GM19467 (cell line): ENCODE data around the gene LPP.

ENCODE experiments used
- ATAC-seq: cut with Tn5 transposase; IDR thresholded peaks from one replicate; pipeline ENCODE4 v1.9.1; 2021; ENCODE audit warnings: mild to moderate bottlenecking, moderate library complexity; ENCODE audit not compliant: unreplicated experiment

LPP gene

DNA sequence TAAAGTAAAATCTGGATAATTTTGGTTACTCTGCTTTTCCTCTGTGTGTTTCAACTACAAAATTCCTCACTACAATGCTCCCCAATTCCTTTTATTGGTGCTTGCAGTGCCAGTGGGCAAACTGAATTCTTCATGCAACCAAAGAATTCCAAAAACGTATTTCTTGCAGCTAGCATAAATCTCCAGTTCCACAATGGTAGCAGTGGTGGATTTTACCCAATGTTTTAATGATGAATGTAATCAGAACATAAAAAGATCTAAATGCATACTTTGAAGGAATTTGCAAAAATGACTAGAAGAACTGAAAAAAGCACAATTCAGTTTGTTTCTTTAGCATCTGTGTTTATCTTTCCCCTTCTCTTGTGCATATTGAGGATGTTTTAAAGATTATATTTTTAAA lies 658.2 kb downstream of the LPP start:
- ATAC-seq = no peak

DNA sequence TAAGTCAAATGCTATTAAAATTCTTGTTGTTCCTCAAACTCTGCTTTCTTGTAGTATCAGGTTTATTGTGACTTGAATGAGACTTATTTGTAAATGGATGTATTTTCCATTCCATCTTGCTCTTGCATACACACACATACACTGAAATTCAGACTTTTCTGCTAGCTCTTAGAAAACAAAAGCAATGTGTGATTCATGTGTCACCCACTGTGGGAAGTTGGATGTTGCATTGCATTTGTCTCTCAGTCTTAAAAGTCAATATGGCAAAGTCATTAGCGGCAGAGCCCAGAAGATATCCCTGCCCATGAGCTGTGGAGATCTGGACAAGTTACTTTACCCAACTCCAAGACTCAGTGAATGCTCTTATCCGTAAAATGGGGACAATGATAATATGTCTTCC lies 660.6 kb downstream of the LPP start:
- no peak for ATAC-seq

DNA sequence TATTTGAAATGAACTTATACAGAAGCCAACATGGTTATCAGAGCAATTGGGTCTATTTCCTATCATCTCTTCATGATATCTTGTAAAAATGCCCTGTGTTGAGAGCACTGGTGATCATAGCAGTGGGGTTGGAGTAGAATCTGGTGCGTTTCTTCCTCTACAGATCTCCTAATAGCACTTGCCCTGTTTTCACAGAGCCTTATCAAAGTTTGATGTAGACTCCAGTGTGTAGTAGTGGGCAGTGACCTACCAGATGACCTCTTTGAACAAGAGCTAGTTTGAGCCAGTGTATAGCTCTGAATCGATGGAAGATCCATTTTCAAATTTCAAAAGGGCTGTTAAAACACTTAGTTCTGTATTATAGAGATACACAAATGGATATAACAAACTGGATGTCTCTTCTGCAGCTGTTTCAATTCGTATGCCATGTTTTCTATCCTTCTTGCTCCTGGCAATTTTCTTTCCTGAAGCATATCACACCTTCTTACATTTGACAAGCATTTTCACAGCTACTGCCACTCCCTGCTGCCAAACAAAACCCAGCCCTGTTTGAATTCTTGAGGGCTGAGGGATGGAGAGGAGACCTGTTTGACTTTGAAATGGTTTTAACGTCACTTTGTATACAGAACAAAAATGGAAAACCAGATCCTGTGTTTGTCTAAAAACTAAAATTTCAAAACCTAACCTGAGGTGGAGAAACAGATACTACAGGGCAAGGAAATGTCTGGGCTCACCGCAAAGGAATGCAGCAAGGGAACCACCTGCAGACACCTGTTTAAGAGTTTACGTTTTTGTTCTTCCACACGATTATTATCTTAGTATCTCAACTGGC lies 663.4 kb downstream of the LPP start:
- no peak for ATAC-seq

DNA sequence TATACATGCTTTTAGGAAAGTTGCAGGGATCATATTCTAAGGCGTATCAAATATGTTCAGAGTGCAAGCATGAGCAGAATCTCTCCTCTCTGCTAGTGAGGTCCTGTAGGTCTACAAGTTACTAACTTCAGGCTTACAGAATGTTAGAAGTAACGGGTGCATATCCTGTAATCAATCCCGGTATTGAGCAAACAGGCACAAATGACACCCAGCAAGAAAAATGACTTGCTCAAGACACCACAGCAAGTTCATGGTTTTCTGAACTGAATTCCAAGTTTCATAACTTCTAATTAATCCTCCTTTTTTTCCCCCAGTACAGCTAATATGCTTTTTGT lies 663.9 kb downstream of the LPP start:
- ATAC-seq = no peak

DNA sequence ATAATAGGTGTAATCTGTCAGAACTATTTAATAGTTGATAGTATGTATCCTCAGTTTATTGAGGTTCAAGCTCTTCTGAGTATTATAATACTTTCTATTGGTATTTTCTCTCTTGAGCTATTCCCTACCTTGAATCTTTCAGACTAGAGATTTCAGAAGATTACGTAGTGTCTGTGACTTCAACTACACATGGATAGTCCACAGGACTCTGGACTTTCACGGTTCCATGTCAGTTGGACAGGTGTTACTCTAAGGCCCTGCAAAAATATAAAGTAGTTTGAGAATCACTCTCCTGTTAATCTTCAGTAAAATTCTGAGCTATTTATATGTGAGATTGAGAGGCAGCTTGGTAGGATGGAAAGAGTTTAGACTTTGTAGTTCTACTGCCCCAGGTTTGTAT lies 664.3 kb downstream of the LPP start:
- no peak for ATAC-seq

DNA sequence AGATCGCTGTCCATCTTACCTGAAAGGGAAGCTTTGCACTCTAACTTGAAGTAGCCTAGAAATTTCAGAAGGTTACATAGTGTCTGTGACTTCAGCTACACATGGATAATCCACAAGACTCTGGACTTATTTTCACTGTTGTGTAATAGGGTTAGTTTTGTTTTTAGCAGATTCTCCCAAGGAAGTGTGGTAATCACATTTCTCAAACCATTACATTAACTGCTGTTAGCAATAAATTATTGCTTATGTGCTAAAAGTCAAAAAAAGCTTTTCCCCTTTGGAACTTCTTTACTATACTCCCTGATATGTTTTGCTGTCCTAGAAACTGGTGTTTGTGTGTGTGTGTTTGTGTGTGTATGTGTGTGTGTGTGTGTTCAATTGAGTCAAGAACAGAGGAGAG lies 666.0 kb downstream of the LPP start:
- ATAC-seq = no peak

DNA sequence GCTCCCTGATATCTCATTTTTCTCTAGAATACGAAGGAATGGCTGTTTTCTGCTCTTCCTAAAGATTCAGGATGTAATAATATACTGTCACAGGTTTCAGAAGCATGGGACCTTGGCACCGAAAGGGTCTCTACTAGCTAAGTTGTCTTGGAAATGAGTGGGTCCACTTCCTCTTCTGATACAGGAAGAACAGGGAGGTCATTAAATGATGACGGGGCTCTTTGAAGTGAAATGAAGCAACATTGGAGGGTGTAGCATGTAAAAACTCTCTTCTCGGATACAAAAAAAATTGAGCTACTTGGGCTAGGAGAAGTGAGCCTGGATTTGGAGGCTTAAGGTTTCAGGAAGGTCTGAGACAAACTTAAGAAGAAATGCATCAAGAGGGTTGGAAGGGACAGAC lies 668.0 kb downstream of the LPP start:
- ATAC-seq = no peak

DNA sequence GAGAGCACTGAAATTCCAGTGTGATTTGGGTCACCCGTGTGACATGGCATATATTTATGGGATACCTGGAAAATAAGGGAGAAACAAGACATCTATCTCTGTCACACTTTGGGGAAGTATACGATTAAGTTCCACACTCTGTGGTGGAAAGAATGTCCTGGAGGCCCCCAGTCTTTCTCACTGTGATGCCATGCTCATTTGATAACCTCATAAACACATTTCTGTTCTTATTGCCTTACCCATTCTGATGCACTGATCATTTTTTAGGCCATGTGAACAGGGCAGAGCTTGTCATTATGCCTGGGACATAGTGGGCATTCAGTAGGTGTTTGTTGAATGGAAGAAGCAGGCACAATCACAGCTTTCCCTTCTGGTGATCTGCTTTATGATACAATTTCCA lies 668.5 kb downstream of the LPP start:
- ATAC-seq = no peak

DNA sequence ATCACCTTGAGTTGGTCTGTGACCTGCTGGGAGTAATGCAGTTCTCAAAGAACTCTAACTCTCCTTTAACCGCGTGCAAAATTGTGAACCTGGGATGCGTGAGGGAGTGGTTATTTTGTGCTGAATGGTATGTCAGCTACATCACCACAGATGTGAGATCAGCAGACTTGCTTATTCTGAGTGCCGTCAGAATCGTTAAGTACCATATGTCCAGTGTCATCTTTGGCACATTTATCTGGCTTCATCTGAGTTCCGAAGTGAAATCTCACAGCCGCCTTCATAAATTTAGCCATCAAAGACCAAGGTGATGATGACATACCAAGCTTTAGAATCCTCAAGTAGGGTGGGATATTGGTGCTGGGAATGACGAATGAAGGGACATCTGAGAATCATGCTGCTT lies 670.6 kb downstream of the LPP start:
- no peak for ATAC-seq

DNA sequence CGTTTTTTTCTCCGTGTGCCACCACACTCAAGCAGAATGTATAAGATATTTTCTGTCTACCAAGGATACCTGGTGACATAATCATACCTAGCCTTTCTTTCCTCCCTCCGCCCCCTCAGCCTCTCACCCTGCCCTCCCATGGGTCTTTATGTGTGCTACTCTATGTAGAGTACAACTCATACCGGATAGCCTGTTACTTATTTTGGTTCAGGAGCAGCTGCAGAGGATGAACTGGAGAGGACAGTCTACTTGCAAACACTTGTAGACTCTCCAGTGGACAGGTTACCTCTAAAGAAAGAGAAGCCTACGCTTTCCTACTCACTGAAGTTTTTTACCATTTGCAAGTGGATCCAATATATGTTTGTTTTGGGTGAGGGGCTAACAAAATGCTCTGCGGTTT lies 671.9 kb downstream of the LPP start:
- ATAC-seq = no peak

DNA sequence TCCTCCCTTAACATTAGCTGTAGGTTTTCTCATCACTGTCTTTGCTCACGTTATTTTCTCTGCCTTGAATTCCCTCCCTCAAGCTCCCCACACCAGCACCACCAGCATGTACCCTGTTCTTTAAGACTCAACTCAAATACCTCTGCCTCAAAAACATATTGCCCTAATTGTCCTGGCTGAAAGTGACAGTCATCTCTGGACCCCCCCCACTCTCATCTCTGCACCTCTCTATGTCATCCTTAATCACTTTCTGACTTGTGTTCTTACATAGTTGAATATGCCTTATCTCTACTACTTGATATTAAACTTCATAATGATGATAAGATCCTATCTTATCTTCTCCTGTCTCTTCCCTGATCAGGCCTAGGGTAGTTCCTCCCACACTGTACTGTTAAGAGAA lies 672.6 kb downstream of the LPP start:
- ATAC-seq = no peak

DNA sequence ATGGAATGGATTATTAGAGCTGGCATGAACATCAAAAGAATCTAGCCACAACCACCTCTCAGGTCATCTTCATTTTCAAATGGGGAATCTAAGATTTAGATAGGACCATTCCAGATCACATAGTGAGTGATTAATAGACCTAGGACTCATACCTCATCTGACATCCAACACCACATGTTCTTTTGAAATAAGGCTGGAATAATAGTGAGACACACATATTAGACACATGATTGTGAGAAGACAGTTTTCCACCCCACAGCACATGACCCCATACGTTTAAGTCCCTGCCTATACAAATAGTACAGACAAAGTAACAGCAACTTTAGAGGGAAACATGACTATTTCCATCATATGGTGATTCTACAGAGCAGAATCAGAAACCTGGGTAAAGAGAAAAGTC lies 673.1 kb downstream of the LPP start:
- no peak for ATAC-seq

DNA sequence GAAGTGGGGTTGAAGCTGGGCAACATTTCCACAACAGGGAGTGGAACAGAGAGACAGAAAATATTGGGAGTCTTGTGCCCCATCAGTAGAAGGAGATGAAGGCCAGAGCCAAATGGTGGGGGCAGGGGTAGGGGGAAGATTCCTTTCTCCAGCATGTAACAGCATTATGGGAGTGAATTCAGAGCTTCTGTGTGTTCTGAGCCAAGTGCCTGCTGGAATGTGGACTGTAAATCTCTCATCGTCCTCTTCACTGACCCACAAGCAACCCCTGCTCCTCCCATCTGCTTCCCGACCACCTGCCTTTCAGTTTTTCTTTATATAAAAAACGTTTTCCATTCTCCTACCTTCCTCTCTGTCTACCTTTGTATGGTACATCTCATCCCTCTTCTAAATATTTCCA lies 673.6 kb downstream of the LPP start:
- ATAC-seq = no peak

DNA sequence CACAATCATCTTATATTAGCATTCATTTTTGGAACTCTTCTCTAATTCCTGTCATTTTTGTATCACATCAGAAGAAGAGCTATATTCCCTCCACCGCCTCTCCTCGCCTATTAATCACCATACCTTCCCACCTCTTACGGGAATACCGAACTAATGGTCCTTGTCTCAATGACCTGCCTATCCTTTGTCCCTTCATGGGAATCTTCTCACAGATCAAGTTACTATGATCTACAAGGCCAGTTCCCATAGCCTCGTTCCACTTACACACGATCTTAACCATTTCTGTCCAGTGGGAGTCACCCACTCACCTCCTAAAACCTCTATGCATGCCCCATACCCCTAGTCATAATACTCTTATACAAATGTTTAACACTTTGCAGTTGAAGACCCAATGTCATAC lies 675.2 kb downstream of the LPP start:
- ATAC-seq = no peak

DNA sequence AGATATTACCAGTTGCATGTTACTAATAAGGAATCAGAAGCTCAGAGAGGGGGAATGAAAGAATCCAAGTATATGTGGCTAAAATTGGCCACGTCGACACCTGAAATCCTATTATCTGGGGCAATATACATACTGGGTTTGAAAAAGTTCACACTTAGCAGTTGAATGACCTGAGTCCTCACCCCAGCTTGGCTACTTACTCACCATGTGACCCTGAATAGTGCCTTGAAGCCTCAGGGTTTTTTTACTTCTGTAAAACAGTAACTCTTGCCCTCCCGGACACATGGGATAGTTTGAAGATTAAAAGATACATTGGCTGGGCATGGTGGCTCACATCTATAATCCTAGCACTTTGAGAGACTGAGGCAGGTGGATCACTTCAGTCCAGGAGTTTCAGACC lies 675.6 kb downstream of the LPP start:
- ATAC-seq = no peak

DNA sequence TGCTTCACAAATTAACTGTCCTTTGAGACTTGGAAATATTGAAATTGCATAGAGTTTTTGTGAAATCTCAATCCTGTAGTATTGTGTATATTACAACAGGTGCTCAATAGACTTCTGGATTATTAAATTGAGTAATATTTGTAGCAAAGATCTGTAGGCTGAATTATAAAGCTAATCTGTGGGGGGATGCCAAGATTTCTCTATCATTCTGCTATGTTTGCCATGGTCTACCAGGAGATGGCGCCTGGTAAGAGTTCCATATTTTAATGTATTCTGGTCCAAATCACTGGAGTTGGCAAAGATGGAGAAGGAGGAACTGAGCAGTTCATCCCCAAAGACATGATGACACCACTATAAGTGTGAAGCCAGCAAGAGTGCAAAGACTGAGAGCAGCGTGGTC lies 676.9 kb downstream of the LPP start:
- no peak for ATAC-seq

DNA sequence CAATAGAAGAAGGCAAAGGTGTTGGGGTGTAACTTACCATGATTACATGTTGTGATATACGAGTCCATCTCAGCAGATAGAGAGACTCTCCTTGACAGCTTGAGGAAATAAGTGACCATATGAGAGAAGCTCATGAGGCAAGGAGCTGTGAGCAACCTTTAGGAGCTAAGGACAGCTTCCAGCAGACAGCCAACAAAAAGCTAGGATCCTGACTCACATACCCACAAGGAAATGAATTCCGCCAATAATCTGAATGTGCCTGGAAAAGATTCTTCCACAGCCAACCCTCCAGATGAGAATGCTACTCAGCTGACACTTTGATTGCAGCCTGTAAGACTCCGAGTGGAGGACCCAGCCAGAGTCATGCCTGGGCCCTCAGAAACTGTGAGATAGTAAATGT lies 678.2 kb downstream of the LPP start:
- no peak for ATAC-seq

DNA sequence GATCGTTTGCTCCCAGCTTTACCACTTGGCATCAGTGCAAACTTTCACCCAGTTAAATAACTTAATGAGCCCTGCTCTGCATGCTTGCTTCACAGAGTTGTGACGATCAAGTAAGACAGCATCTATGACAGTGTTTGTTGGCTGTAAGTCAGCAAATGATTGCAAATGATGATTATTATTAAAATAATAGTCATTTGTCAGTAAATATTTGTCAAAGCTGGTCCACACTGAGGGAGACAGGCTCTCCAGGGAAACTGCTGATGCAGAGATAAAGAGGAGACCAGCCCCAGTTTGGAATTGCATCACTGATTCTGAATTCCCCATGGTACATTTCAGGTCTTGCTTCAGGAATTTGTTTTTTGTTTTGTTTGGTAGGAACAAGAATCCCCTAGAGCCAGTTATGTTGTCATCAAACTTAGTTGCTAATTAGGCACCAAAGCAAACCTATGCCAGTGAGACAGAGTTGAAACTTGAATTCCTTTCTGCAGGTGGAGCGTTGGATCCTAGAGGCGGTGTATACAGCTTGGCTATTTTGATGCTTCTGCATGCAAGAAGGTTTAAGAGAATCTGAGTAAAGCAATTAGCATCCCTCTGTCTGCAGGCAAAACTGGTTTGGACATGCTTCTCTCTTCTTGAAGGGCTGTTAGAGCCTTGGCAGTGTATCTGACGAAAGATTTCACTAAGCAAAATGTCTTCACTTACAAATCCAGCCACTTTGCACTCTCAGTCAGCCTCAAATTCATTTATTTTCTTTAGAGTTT lies 679.2 kb downstream of the LPP start:
- no peak for ATAC-seq

DNA sequence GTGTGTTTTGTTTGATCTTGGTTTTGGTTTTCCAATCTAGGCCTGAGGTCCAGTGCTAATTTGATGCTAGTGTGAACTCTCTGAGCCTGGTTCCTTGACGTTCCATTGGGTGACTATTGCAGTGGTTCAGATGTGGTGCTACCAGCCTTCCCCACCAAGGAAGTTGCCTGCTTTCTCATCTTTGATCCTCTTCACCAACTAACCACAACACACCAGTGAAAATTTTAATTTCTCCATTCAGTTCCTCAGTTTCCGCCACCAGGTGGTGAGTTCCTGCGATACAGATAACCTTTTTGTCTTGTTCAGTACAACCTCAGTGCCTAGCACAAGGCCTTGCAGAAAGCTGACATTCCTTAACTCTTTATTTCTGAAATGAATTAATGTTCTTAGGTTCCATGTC lies 680.4 kb downstream of the LPP start:
- no peak for ATAC-seq

DNA sequence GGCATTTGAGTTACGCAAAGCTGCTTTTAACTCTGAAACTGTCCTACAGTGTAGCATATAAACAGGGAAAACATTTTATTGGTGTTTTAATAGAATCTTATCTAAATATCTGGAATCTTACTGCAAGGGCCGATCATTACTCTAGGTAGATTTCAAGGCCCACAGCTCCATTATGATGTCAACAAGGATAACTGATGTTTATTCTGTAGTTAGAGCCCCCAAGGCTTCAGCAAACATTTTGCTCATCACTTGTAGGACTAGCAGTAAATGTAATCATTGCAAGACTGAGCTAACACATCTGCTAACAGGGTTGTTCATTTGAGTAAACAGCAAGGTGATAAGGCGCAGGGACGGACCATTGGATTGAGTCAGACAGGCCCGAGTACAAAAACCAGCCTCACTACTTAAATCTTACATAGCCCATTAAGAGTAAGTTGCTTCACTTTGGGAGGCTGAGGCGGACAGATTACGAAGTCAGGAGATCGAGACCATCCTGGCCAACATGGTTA lies 685.3 kb downstream of the LPP start:
- no peak for ATAC-seq

DNA sequence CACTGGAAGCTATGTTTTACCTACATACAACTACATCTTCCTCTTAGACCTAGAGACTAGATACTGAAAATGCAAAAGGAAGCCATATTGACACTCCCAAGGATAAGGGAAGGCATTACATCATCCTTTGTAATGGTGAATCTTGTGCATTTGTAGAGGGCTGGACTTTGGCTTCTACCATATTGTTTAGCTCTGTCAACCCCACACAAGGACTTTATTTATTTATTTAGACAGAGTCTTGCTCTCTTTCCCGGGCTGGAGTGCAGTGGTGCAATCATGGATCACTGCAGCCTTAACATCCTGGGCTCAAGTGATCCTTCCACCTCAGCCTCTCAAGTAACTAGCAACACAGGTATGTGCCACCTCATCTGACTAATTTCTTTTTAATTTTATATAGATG lies 686.3 kb downstream of the LPP start:
- ATAC-seq = no peak

DNA sequence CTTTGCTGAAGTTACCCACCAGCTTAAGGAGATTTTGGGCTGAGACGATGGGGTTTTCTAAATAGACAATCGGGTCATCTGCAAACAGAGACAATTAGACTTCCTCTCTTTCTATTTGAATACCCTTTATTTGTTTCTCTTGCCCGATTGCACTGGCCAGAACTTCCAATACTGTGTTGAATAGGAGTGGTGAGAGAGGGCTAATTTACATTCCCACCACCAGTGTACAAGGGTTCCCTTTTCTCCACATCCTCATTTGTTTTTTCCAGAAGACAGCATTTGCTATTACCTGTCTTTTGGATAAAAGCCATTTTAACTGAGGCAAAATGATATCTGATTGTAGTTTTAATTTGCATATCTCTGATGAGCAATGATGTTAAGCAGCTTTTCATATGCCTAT lies 687.9 kb downstream of the LPP start:
- ATAC-seq = no peak

DNA sequence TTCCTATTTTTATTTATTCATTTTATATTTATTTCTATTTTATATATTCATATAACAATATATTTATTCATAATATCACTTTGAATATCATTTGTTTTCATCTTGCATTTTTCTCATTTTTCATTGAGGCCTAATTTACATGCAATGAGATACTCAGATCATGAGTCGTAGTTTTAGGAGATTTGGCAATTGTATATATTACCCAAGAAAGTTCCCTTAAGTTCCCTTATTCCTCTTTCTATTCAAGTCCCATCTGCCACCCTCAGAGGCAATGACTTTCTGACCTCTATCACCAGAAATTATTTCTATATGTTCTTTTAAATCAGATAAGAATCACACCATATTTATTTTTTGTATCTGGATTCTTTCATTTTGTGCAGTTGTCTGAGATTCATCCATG lies 688.7 kb downstream of the LPP start:
- no peak for ATAC-seq
